ENCODE results near the gene HRH1. TPM values are rescaled to one million over a fixed set of nuclear protein-coding genes. Genes with fewer than 3 reads are reported as not detected.

Gene HRH1
- total and polyA plus RNA-seq, 2 donors (not counting 1 experiment from before 2014, with no cell fraction given): not detected

- ATAC-seq (ENCODE audit: low read depth): no peak
- no peaks in the 10 kb centered on the region for H3K4me1 Mint-ChIP-seq
- CTCF ChIA-PET: no interaction called here
Measured at GRCh38 chr3:11168881-11169805, 14.8 kb downstream of the HRH1 start.

More at GRCh38 chr3:11168881-11169805, 14.8 kb downstream of the HRH1 start:
- H3K4me2 ChIP-seq (replicated peaks; ENCODE audit: low read depth, low read length, poor library complexity, severe bottlenecking): no peak overlapping the region
- DNase-seq: no peak
- POLR2A ChIA-PET: no interaction called here
- no peak overlapping the region for H3K9ac ChIP-seq (ENCODE audit: low read length)
- TF ChIP-seq CTCF (IDR thresholded peaks at IDR 0.05) (no peak), EZH2 (IDR thresholded peaks at IDR 0.05; ENCODE audit: borderline replicate concordance, insufficient read depth, low read depth, low read length, poor library complexity, severe bottlenecking) (no peak)
- H3K27me3 Mint-ChIP-seq: peaks cover 3% of the 10 kb centered on the region
- no peaks in the 10 kb centered on the region for H3K9me3 Mint-ChIP-seq (ENCODE audit: insufficient read depth)
- H3K4me1 ChIP-seq (ENCODE audit: control insufficient read depth in 2 of 2, insufficient read depth in 2 of 2, low read length in 2 of 2): no peaks in the 10 kb centered on the region
- no peak overlapping the region for H3K27ac Mint-ChIP-seq
- H3K4me3 Mint-ChIP-seq: no peak overlapping the region
- H3K27ac ChIP-seq (ENCODE audit: low read length in 2 of 2): no peak overlapping the region
- H2AFZ ChIP-seq (ENCODE audit: insufficient read depth, low read depth, low read length, poor library complexity, severe bottlenecking): no peak overlapping the region
- 73% methylated on average over 8 of the region's 13 CpGs for WGBS (ENCODE audit: insufficient coverage)
- intact Hi-C loops (cut with micrococcal nuclease): no loop called here
- H4K20me1 ChIP-seq (ENCODE audit: control insufficient read depth, insufficient read depth, low read length, poor library complexity, severe bottlenecking): no peaks in the 10 kb centered on the region
- no peaks in the 10 kb centered on the region for H3K9me3 ChIP-seq (ENCODE audit: control extremely low read depth in 1 of 3, control insufficient read depth in 2 of 3, insufficient read depth in 1 of 3, low read length in 2 of 3)
- H3K4me3 ChIP-seq (ENCODE audit: control extremely low read depth in 1 of 5, extremely low read depth in 1 of 5, insufficient read depth in 1 of 5, low read depth in 2 of 5, low read length in 4 of 5): no peak overlapping the region
- no peaks in the 10 kb centered on the region for H3K79me2 ChIP-seq (ENCODE audit: control insufficient read depth, insufficient read depth, low read length)
- no peaks in the 10 kb centered on the region for H3K36me3 ChIP-seq (replicated peaks in 1 of 2; ENCODE audit: control extremely low read depth in 1 of 2, control insufficient read depth in 1 of 2, extremely low read depth in 1 of 2, insufficient read depth in 2 of 2, low read length in 1 of 2)
- H3K27me3 ChIP-seq (replicated peaks in 1 of 4; ENCODE audit: control extremely low read depth in 1 of 4, control insufficient read depth in 3 of 4, insufficient read depth in 4 of 4, low read length in 3 of 4): no peaks in the 10 kb centered on the region
